IMR-90 (cell line): ENCODE measurements around the gene PLIN5. TPM values are rescaled to one million over a fixed set of nuclear protein-coding genes. Genes with fewer than 3 reads are reported as not detected.
A peak's percentile ranks its signal among the peaks of the same experiment; 100 is the strongest.

Experiments
- ATAC-seq: fragments of 200-7000 bp; cut with Tn5 transposase; 2 replicates; pipeline ENCODE4 v1.9.1; 2020; ENCODE audit warnings: low read depth, mild to moderate bottlenecking, moderate library complexity
- BruUV-seq: library from RNA; stranded (reverse); fragments of 400-500 nt; replicated peaks from 2 replicates; lab custom pipeline; 2021; lab: Mats Ljungman, UMichigan
- CTCF ChIA-PET: fragments of 300-600 bp; formaldehyde crosslinking; extraction: SDS; loops from one replicate; lab custom pipeline; 2021; ENCODE audit warnings: antibody characterized with exemption; lab: Yijun Ruan, JAX
- POLR2A ChIA-PET: fragments of 300-600 bp; sonication (Branson Sonifier 250); formaldehyde crosslinking; loops from one replicate; lab custom pipeline; 2022; ENCODE audit warnings: antibody characterized with exemption; ENCODE audit not compliant: unreplicated experiment; lab: Charles Lee
- DNase-seq: peaks from one replicate; pipeline ENCODE4 v3.0.0; 2013
- H2AFZ ChIP-seq: replicated peaks from 2 replicates; pipeline ENCODE3; 2013; ENCODE audit warnings: low read length, mild to moderate bottlenecking; ENCODE audit not compliant: poor library complexity
- H2AK5ac ChIP-seq: 2 replicates; pipeline ENCODE4 v1.6.1; 2013; ENCODE audit warnings: low read depth, low read length, inconsistent platforms
- H2AK9ac ChIP-seq: replicated peaks from 2 replicates; pipeline ENCODE3; 2013; ENCODE audit warnings: mild to moderate bottlenecking, low read depth, low read length, moderate library complexity; ENCODE audit not compliant: poor library complexity
- H2BK120ac ChIP-seq: 2 replicates; pipeline ENCODE4 v1.6.1; 2013; ENCODE audit warnings: low read depth, low read length, inconsistent platforms
- H2BK15ac ChIP-seq: 3 replicates; pipeline ENCODE4 v1.6.1; 2013; ENCODE audit warnings: low read depth, low read length, inconsistent platforms
- H2BK20ac ChIP-seq: 2 replicates; pipeline ENCODE4 v1.6.1; 2013; ENCODE audit warnings: low read depth, mild to moderate bottlenecking, inconsistent platforms, low read length, moderate library complexity
- H2BK5ac ChIP-seq: 2 replicates; pipeline ENCODE4 v1.6.1; 2013; ENCODE audit warnings: mild to moderate bottlenecking, low read depth, low read length, inconsistent platforms; ENCODE audit not compliant: poor library complexity, severe bottlenecking
- H3K14ac ChIP-seq: replicated peaks from 2 replicates; pipeline ENCODE4 v1.6.1; 2013; ENCODE audit warnings: low read depth, low read length, inconsistent platforms
- H3K18ac ChIP-seq: 2 replicates; pipeline ENCODE4 v1.6.1; 2013; ENCODE audit warnings: low read depth, low read length, control low read depth
- H3K23ac ChIP-seq: 2 replicates; pipeline ENCODE4 v1.6.1; 2013; ENCODE audit warnings: low read depth, low read length, inconsistent platforms
- H3K27ac ChIP-seq: 2 replicates; pipeline ENCODE4 v1.5.1; 2013; ENCODE audit warnings: mild to moderate bottlenecking, control low read depth, low read length; ENCODE audit not compliant: insufficient read depth
- H3K27me3 ChIP-seq: 2 replicates; pipeline ENCODE4 v1.6.1; 2013; ENCODE audit warnings: low read length; ENCODE audit not compliant: control insufficient read depth, insufficient read depth
- H3K36me3 ChIP-seq: 2 replicates; pipeline ENCODE4 v1.6.1; 2013; ENCODE audit warnings: low read length, mixed read lengths; ENCODE audit not compliant: control insufficient read depth, insufficient read depth
- H3K4ac ChIP-seq: 2 replicates; pipeline ENCODE4 v1.6.1; 2013; ENCODE audit warnings: low read depth, low read length, inconsistent platforms
- H3K4me1 ChIP-seq: 2 replicates; pipeline ENCODE4 v1.6.1; 2013; ENCODE audit warnings: low read length, mixed read lengths; ENCODE audit not compliant: control insufficient read depth, insufficient read depth
- H3K4me2 ChIP-seq: 2 replicates; pipeline ENCODE4 v1.6.1; 2013; ENCODE audit warnings: low read depth, mild to moderate bottlenecking, control low read depth, low read length, moderate library complexity
- H3K4me3 ChIP-seq: 2 replicates; pipeline ENCODE4 v1.5.1; 2013; ENCODE audit warnings: low read depth, mild to moderate bottlenecking, control low read depth, low read length, moderate library complexity; ENCODE audit not compliant: insufficient read depth
- H3K56ac ChIP-seq: 2 replicates; pipeline ENCODE4 v1.6.1; 2013; ENCODE audit warnings: low read length, inconsistent platforms; ENCODE audit not compliant: insufficient read depth; ENCODE audit errors: extremely low read depth
- H3K79me1 ChIP-seq, 2 experiments: 2 replicates each; pipeline ENCODE4 v1.6.1; 2013; ENCODE audit warnings: low read length in 2 of 2, inconsistent platforms in 1 of 2, low read depth in 1 of 2
- H3K9ac ChIP-seq: 2 replicates; pipeline ENCODE4 v1.6.1; 2013; ENCODE audit warnings: low read depth, low read length, control low read depth
- H3K9me1 ChIP-seq: 2 replicates; pipeline ENCODE4 v1.6.1; 2013; ENCODE audit warnings: low read length, inconsistent platforms; ENCODE audit not compliant: insufficient read depth
- H3K9me3 ChIP-seq: 2 replicates; pipeline ENCODE4 v1.6.1; 2013; ENCODE audit warnings: low read length; ENCODE audit not compliant: control insufficient read depth, insufficient read depth
- H4K20me1 ChIP-seq: 2 replicates; pipeline ENCODE4 v1.6.1; 2013; ENCODE audit warnings: low read length, inconsistent platforms; ENCODE audit not compliant: insufficient read depth
- H4K5ac ChIP-seq: 2 replicates; pipeline ENCODE4 v1.6.1; 2013; ENCODE audit warnings: mild to moderate bottlenecking, low read depth, low read length, control low read depth
- H4K8ac ChIP-seq, 2 experiments: 2 replicates each; pipeline ENCODE4 v1.6.1; 2013; ENCODE audit warnings: low read depth in 2 of 2, low read length in 2 of 2, control low read depth in 1 of 2, inconsistent platforms in 1 of 2
- H4K91ac ChIP-seq: 2 replicates; pipeline ENCODE4 v1.6.1; 2013; ENCODE audit warnings: low read depth, low read length, inconsistent platforms; ENCODE audit not compliant: insufficient read depth
- MAFK ChIP-seq: IDR thresholded peaks from 2 replicates; pipeline ENCODE4 v1.6.1; 2012; ENCODE audit warnings: low read depth, low read length, improper control_type of control experiment
- MAZ ChIP-seq: IDR thresholded peaks from 2 replicates; pipeline ENCODE4 v1.6.1; 2012; ENCODE audit warnings: low read depth, mild to moderate bottlenecking, low read length, improper control_type of control experiment, moderate library complexity, borderline replicate concordance
- MXI1 ChIP-seq: IDR thresholded peaks from 2 replicates; pipeline ENCODE4 v1.6.1; 2012; ENCODE audit warnings: low read depth, mild to moderate bottlenecking, low read length, moderate library complexity, borderline replicate concordance
- NFE2L2 ChIP-seq: fragments of 150-350 bp; IDR thresholded peaks from 2 replicates; pipeline ENCODE4 v1.6.1; 2016; ENCODE audit warnings: low read depth, mild to moderate bottlenecking, low read length
- RAD21 ChIP-seq: IDR thresholded peaks from 2 replicates; pipeline ENCODE4 v1.6.1; 2012; ENCODE audit warnings: low read length, improper control_type of control experiment
- WGBS, 2 experiments: methylation state at CpG; one replicate each; pipeline versions ENCODE4 v1.1.5 to v1.1.7; 2013; ENCODE audit warnings: missing lambda C conversion rate in 2 of 2; ENCODE audit not compliant: insufficient read length in 1 of 2; ENCODE audit errors: extremely low coverage in 2 of 2; 5-methylcytosine and 5-hydroxymethylcytosine counted together
- dilution Hi-C: fragments of 300-500 bp; cut with HindIII; formaldehyde crosslinking; loops from one replicate; pipeline ENCODE4 v1.14.3; 2018; ENCODE audit warnings: low sequenced_read_pairs; ENCODE audit not compliant: unreplicated experiment
- in situ Hi-C: fragments of 300-500 bp; cut with MboI; formaldehyde crosslinking; loops from 3 replicates; pipeline ENCODE4 v1.14.3; 2019; ENCODE audit warnings: low sequenced_read_pairs, inconsistent platforms, mixed read lengths
- intact Hi-C: fragments of 100-400 bp; cut with micrococcal nuclease; formaldehyde crosslinking; loops from 2 replicates; pipeline ENCODE4 v1.10.0; 2022
- polyA plus RNA-seq, 3 experiments: library from polyadenylated mRNA; depleted of rRNA; stranded (reverse); fragments of >200 nt; gene quantifications; 2 replicates each; pipeline ENCODE4 v1.2.3, GENCODE V29; 2012; ENCODE audit warnings: low replicate concordance in 1 of 3
- total RNA-seq: library from RNA; depleted of rRNA; stranded (reverse); fragments of >200 nt; gene quantifications from 2 replicates; pipeline ENCODE4 v1.2.3, GENCODE V29; 2012
- TF ChIP-seq, protein P1 (sequence below): fragments of 150-350 bp; IDR thresholded peaks from 2 replicates; pipeline ENCODE4 v1.6.1; 2016; ENCODE audit warnings: low read depth, mild to moderate bottlenecking, low read length, moderate library complexity, borderline replicate concordance

Gene PLIN5
- total and polyA plus RNA-seq, 2 of the 4 experiments (the other 2 are of a cell fraction): not detected

DNA sequence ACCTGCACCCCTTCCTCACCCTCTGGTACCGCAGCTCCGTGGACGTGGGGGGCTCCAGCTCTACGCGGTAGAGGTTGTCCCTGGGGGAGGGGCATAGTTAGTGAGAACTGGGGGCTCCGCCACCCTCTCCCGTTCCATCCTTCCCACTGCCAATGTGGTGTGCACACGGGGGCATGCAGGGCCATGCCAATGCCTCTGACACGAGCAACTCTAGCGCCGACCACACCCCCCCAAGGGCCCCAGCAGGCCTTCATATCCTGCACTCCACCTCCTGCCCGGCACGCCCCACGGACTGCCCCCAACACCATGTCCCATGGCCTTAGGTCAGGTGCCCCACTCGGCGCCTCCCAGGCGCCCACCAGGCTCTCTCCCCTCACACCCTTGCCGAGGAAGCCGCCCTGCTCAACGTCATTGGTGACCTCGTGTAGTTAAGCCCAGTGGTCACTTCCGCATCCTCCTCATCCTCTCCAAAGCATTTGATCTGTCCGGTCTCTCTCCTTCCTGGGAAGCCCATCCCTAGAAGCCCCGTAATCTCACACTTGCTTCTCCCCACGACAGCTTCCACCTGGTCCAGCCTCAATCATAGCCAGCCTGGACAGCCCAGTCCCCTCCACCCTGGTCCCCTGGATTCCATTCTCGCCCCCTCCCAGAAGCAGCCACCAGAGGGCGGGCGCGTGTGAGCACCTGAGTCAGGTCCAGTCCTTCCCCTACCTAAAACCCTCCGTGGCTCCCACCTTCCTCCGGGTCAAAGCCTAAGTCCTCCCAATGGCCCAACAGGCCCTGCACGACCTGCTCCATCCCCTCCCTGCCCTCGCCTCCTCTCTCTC is 22.3 kb upstream of the PLIN5 start:
- dilution Hi-C loops: no loop called here
- Histone ChIP-seq H4K5ac (no peak overlapping the region), H3K36me3 (no peaks in the 10 kb centered on the region), H3K9me3 (no peaks in the 10 kb centered on the region), H3K9me1 (no peaks in the 10 kb centered on the region), H3K4ac (no peak overlapping the region), H4K20me1 (no peaks in the 10 kb centered on the region), H3K27me3 (no peaks in the 10 kb centered on the region; the same call in 1 of the 2 replicates), H4K8ac (no peak overlapping the region), H3K4me2 (no peak overlapping the region), H3K18ac (no peak overlapping the region), H3K4me3 (no peak overlapping the region), H2BK5ac (no peak overlapping the region), H2BK15ac (no peak overlapping the region), H2BK20ac (no peak overlapping the region), H3K9ac (no peak overlapping the region), H3K56ac (no peak overlapping the region), H2AFZ (peak overlapping the region; percentile 32), H3K14ac (no peak overlapping the region), H3K27ac (no peak overlapping the region), H2AK5ac (peak overlapping the region; percentile 50; the same call in 1 of the 2 replicates), H3K23ac (no peak overlapping the region), H4K91ac (no peak overlapping the region), H2BK120ac (no peak overlapping the region), H2AK9ac (peak overlapping the region; percentile 42), H3K79me1 (no peaks in the 10 kb centered on the region), H3K4me1 (no peaks in the 10 kb centered on the region)
- DNase-seq (no peak), ATAC-seq (no peak)
- CTCF ChIA-PET: no interaction called here
- POLR2A ChIA-PET: no interaction called here
- TF ChIP-seq MXI1 (no peak), NFE2L2 (no peak), MAFK (no peak), MAZ (no peak), RAD21 (no peak)
- TF ChIP-seq, protein P1, sequence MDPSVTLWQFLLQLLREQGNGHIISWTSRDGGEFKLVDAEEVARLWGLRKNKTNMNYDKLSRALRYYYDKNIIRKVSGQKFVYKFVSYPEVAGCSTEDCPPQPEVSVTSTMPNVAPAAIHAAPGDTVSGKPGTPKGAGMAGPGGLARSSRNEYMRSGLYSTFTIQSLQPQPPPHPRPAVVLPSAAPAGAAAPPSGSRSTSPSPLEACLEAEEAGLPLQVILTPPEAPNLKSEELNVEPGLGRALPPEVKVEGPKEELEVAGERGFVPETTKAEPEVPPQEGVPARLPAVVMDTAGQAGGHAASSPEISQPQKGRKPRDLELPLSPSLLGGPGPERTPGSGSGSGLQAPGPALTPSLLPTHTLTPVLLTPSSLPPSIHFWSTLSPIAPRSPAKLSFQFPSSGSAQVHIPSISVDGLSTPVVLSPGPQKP: no peak
- in situ Hi-C loops: no loop called here
- WGBS, 2 experiments: 85% methylated on average over 19 of the region's 33 CpGs; no CpG with 5 or more reads in 1 of the 2 experiments
- intact Hi-C loops: no loop called here
- no TSS peak for BruUV-seq
